Measurements from ENCODE around the gene TNNC1.

TNNC1 gene

DNA sequence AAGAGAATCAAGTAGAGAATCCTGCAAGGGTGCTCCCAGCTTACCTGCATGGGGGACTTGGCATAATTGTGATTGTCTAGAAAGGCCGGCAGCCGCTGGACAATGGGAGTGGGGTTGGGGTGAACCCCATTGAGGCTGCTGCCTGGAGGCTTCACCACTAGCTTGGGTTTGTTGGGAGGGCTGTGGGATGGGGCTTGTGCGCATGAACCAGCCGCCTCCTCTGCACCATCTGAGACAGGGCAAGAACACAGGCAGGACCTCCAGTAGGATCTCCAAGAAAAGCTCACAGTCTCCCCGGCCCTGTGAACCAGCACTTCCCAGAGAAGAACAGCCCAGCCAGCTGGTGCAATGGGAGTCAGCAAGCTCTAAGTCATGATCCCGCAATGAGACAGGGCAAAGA, 48.8 kb downstream of the TNNC1 start:
- Histone ChIP-seq H3K9me3 (ENCODE audit: control insufficient read depth, low read length) (no peaks in the 10 kb centered on the region), H3K36me3 (ENCODE audit: control insufficient read depth, insufficient read depth, low read length) (peaks cover 52% of the 10 kb centered on the region), H3K4me3 (ENCODE audit: insufficient read depth, low read depth, low read length) (no peak overlapping the region), H3K27ac (ENCODE audit: insufficient read depth, low read depth, low read length, poor library complexity, severe bottlenecking) (no peak overlapping the region), H3K27me3 (ENCODE audit: control insufficient read depth, insufficient read depth, low read length, poor library complexity, severe bottlenecking) (no peaks in the 10 kb centered on the region), H3K4me1 (ENCODE audit: control insufficient read depth, insufficient read depth, low read length) (peaks cover 9% of the 10 kb centered on the region)
- 94 to 97% methylated on average over 6 of the region's 6 CpGs for WGBS, 2 experiments

GRCh38 chr3:52404391-52404790, 49.5 kb downstream of the TNNC1 start:
- no peak overlapping the region for H3K4me3 ChIP-seq (ENCODE audit: insufficient read depth, low read depth, low read length)
- peaks cover 52% of the 10 kb centered on the region for H3K36me3 ChIP-seq (ENCODE audit: control insufficient read depth, insufficient read depth, low read length)
- 94 to 95% methylated on average over 10 of the region's 10 CpGs for WGBS, 2 experiments
- no peak overlapping the region for H3K27ac ChIP-seq (ENCODE audit: insufficient read depth, low read depth, low read length, poor library complexity, severe bottlenecking)
- H3K4me1 ChIP-seq (ENCODE audit: control insufficient read depth, insufficient read depth, low read length), result peaks cover 9% of the 10 kb centered on the region
- H3K9me3 ChIP-seq (ENCODE audit: control insufficient read depth, low read length), result no peaks in the 10 kb centered on the region
- H3K27me3 ChIP-seq (ENCODE audit: control insufficient read depth, insufficient read depth, low read length, poor library complexity, severe bottlenecking), result no peaks in the 10 kb centered on the region

- H3K9me3 ChIP-seq (ENCODE audit: control insufficient read depth, low read length), result no peaks in the 10 kb centered on the region
- WGBS, 2 experiments, result 92 to 94% methylated on average over 3 of the region's 3 CpGs
- H3K27me3 ChIP-seq (ENCODE audit: control insufficient read depth, insufficient read depth, low read length, poor library complexity, severe bottlenecking), result no peaks in the 10 kb centered on the region
- peaks cover 52% of the 10 kb centered on the region for H3K36me3 ChIP-seq (ENCODE audit: control insufficient read depth, insufficient read depth, low read length)
- H3K27ac ChIP-seq (ENCODE audit: insufficient read depth, low read depth, low read length, poor library complexity, severe bottlenecking), result no peak overlapping the region
- peaks cover 7% of the 10 kb centered on the region for H3K4me1 ChIP-seq (ENCODE audit: control insufficient read depth, insufficient read depth, low read length)
- H3K4me3 ChIP-seq (ENCODE audit: insufficient read depth, low read depth, low read length), result no peak overlapping the region
These were observed 49.9 kb downstream of the TNNC1 start for GRCh38 chr3:52403955-52404354.

DNA sequence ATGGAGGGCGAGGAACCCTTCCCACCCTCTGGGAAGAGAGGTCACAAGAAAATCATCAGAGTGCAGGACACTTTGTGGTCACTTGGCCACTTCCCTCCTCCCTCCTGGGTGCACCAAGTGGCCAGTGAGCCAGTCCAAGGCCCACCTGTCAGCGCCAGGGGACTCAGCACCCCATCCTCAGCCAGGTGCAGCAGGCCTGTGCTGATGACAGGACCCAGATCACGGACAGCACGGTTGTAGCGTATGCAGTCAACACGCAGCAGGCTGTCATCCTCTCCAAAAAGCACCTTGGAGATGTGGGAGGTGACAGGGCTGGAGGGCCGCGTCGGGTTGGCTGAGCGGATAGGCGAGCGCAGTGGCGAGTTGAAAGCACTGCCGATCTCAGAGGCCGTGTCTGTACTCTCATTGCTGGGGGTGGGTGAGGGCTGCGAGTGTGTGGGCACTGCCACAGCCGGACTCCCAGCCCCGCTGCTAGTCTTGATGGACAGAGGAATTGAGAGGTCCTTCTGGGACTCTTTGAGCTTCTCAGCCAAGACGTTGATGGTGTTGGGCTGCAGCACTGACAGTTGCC, 50.5 kb downstream of the TNNC1 start:
- no peaks in the 10 kb centered on the region for H3K9me3 ChIP-seq (ENCODE audit: control insufficient read depth, low read length)
- H3K4me3 ChIP-seq (ENCODE audit: insufficient read depth, low read depth, low read length), result no peak overlapping the region
- peaks cover under 1% of the 10 kb centered on the region for H3K4me1 ChIP-seq (ENCODE audit: control insufficient read depth, insufficient read depth, low read length)
- H3K27ac ChIP-seq (ENCODE audit: insufficient read depth, low read depth, low read length, poor library complexity, severe bottlenecking), result no peak overlapping the region
- WGBS, 2 experiments, result 96 to 98% methylated on average over 19 of the region's 19 CpGs
- H3K36me3 ChIP-seq (ENCODE audit: control insufficient read depth, insufficient read depth, low read length), result peaks cover 50% of the 10 kb centered on the region
- H3K27me3 ChIP-seq (ENCODE audit: control insufficient read depth, insufficient read depth, low read length, poor library complexity, severe bottlenecking), result no peaks in the 10 kb centered on the region

DNA sequence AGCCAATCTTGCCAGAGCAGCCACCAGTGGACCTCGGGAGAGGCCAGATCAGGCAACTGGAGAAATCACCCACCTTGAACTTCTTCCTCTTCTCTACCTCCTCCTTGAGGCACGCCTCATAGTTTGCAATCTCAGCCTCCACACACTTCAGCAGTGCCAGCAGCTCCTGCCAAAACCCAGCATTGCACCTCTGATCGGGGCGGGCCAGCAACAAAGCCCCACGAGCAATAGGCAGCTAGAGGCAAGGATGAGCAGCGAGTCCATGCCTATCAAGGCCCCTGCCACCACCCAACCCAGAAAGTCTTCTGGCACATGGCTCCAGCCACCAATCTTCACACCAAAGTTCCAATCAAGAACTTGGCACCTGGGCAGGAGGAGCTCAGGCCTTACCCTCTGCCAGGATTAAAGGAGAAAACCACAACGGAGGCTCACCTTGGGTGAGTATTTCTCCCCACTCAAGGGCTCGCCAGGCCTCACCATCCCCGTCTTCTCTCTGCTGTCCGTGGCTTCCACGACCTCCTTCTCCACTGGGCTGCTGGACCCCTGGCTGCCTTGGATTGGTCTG, 51.1 kb downstream of the TNNC1 start:
- 92 to 95% methylated on average over 11 of the region's 11 CpGs for WGBS, 2 experiments
- no peak overlapping the region for H3K4me3 ChIP-seq (ENCODE audit: insufficient read depth, low read depth, low read length)
- no peaks in the 10 kb centered on the region for H3K27me3 ChIP-seq (ENCODE audit: control insufficient read depth, insufficient read depth, low read length, poor library complexity, severe bottlenecking)
- no peak overlapping the region for H3K27ac ChIP-seq (ENCODE audit: insufficient read depth, low read depth, low read length, poor library complexity, severe bottlenecking)
- peaks cover 44% of the 10 kb centered on the region for H3K36me3 ChIP-seq (ENCODE audit: control insufficient read depth, insufficient read depth, low read length)
- H3K4me1 ChIP-seq (ENCODE audit: control insufficient read depth, insufficient read depth, low read length), result no peaks in the 10 kb centered on the region
- no peaks in the 10 kb centered on the region for H3K9me3 ChIP-seq (ENCODE audit: control insufficient read depth, low read length)

DNA sequence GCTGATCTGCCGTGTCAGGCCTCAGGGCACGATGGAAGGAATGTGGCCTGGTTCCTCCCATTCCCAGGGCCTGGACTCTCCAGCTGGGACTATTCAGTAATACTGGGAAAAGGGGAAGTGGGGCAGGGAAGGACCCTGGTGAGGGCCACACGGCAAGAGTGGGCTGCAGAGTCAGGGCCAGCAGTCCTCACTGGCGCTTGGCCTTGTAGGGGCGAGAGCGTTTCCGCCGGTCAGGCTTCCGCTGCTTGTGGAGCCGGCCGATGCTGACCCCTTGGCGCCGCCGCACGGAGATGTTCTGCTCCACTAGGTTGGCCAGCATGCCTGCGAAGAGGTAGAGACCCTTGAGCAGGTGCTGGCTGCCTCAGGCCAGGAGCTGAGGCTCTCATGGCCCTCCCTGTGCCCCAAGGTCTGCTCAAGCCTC, 51.7 kb downstream of the TNNC1 start:
- Histone ChIP-seq H3K27me3 (ENCODE audit: control insufficient read depth, insufficient read depth, low read length, poor library complexity, severe bottlenecking) (no peaks in the 10 kb centered on the region), H3K9me3 (ENCODE audit: control insufficient read depth, low read length) (no peaks in the 10 kb centered on the region), H3K27ac (ENCODE audit: insufficient read depth, low read depth, low read length, poor library complexity, severe bottlenecking) (no peak overlapping the region), H3K4me1 (ENCODE audit: control insufficient read depth, insufficient read depth, low read length) (no peaks in the 10 kb centered on the region), H3K4me3 (ENCODE audit: insufficient read depth, low read depth, low read length) (no peak overlapping the region), H3K36me3 (ENCODE audit: control insufficient read depth, insufficient read depth, low read length) (peaks cover 38% of the 10 kb centered on the region)
- 95 to 97% methylated on average over 16 of the region's 16 CpGs for WGBS, 2 experiments

- Histone ChIP-seq H3K9me3 (ENCODE audit: control insufficient read depth, low read length) (no peaks in the 10 kb centered on the region), H3K4me3 (ENCODE audit: insufficient read depth, low read depth, low read length) (no peak overlapping the region), H3K27ac (ENCODE audit: insufficient read depth, low read depth, low read length, poor library complexity, severe bottlenecking) (no peak overlapping the region), H3K27me3 (ENCODE audit: control insufficient read depth, insufficient read depth, low read length, poor library complexity, severe bottlenecking) (no peaks in the 10 kb centered on the region), H3K36me3 (ENCODE audit: control insufficient read depth, insufficient read depth, low read length) (peaks cover 32% of the 10 kb centered on the region), H3K4me1 (ENCODE audit: control insufficient read depth, insufficient read depth, low read length) (no peaks in the 10 kb centered on the region)
- WGBS, 2 experiments, result 96 to 100% methylated on average over 1 of the region's 1 CpG
These were observed 52.3 kb downstream of the TNNC1 start for GRCh38 chr3:52401551-52401950.

Data from ectodermal cell (in vitro differentiated cells).